GM19397 (cell line): ENCODE results near the gene LSS.
"Not testable (repeated sequence)": the region's sequence is repeated elsewhere in the genome, so short reads cannot be mapped to it uniquely, and the experiment has no call there.

Source experiments
- ATAC-seq: cut with Tn5 transposase; IDR thresholded peaks from one replicate; pipeline ENCODE4 v1.9.1; 2021; ENCODE audit warnings: mild to moderate bottlenecking, moderate library complexity; ENCODE audit not compliant: unreplicated experiment

Gene LSS

DNA sequence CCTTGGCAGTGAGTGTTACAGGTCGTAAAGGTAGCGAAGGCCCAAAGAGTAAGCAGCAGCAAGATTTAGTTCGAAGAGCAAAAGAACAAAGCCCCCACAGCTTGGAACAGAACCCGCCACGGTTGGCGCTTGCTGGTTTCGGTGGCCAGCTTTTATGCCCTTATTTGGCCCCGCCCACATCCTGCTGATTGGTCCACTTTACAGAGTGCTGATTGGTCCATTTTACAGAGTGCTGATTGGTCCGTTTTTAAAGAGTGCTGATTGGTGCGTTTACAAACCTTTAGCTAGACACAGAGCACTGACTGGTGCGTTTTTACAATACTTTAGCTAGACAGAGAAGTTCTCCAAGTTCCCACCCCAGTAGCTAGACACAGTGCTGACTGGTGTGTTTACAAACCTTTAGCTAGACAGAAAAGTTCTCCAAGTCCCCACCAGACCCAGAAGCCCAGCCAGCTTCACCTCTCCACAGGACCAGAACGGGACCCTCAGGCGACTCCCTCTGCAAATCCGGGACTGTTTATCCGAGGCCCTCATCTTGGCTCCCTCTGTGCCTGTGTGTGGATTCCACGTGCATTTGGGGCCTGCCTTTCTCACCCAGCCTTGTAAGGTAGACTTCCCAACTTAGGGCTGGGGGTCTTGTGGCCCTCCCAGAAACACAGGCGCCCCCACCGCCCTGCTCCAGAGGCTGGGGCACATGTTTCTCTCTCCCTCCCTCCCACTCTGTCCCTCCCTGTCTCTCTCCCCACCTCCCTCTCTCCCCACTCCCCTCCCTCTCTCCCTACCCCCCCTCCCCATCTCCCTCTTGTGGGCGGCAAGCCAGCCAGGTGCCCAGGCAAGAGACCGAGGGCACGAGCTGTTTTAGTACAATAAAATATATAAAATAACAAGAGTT lies 85.7 kb downstream of the LSS start:
- no peak for ATAC-seq

DNA sequence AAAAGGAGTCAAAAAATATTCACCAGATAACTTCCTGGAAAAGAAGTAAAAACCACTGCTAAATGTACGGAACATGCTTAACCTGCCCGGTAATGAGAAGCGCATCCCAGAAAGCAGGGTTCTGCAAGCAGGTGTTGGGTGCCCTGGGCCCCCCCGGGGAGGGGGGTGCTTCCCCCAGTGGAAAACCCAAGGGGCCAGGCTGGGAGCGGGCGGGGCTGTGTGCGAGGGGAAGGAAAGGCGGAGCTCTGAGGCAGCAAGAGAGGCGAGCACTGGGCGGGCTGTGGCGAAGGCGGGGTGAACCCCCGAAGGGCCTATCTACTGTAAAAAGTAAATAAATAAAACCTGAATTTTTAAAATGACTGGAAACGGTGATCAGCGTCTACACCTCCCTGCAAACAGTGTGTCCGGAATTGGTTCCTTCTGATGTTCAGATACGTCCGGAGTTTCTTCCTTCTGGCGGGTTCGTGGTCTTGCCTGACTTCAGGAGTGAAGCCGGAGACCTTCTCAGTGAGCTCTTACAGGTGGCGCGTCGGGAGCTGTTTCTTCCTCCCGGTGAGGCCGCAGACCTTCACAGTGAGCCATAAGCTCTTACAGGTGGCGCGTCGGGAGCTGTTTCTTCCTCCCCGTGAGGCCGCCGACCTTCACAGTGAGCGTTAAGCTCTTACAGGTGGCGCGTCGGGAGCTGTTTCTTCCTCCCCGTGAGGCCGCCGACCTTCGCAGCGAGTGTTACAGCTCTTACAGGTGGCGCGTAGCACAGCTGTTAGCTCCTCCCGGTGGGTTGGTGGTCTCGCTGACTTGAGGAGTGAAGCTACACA lies 86.6 kb downstream of the LSS start:
- ATAC-seq, result no peak

DNA sequence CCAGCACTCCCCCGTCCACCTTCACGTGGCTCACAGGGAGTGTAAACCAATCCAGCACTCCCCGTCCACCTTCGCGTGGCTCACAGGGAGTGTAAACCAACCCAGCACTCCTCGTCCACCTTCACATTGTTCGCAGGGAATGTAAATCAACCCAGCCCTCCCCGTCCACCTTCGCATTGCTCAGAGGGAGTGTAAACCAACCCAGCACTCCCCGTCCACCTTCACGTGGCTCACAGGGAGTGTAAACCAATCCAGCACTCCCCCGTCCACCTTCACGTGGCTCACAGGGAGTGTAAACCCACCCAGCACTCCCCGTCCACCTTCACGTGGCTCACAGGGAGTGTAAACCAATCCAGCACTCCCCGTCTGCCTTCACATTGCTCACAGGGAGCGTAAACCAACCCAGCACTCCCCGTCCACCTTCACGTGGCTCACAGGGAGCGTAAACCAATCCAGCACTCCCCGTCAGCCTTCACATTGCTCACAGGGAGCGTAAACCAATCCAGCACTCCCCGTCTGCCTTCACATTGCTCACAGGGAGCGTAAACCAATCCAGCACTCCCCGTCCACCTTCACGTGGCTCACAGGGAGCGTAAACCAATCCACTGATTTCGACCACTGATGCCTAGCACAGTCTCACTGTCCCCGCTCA lies 88.1 kb downstream of the LSS start:
- not testable (repeated sequence) for ATAC-seq

GRCh38 chr21:46139686-46140085 lies 88.9 kb downstream of the LSS start:
- no peak for ATAC-seq

- ATAC-seq, result no peak
These were observed 90.1 kb downstream of the LSS start for GRCh38 chr21:46138383-46138970.
